Activated naive CD8-positive, alpha-beta T cell treated with anti-CD3 and anti-CD28 coated beads, Interleukin-2, amount 10 ng/mL, durations not matched to agents 7 days and 5 days (primary cell): Measurements from ENCODE around the gene SLC5A9. TPM values are rescaled to one million over a fixed set of nuclear protein-coding genes. Genes with fewer than 3 reads are reported as not detected.
"Not testable (repeated sequence)": the region's sequence is repeated elsewhere in the genome, so short reads cannot be mapped to it uniquely, and the experiment has no call there.

Experiments
- ATAC-seq: fragments of 150-1000 bp; cut with Tn5 transposase; one replicate; pipeline ENCODE4 v1.10.0; 2021; ENCODE audit warnings: low read depth, moderate library complexity
- POLR2A ChIA-PET: fragments of 350-600 bp; sonication (Branson Sonifier 250); formaldehyde crosslinking; loops from one replicate; lab custom pipeline; 2021; ENCODE audit warnings: antibody characterized with exemption; lab: Charles Lee
- DNase-seq: peaks from one replicate; pipeline ENCODE4 v3.0.0; 2021
- H3K27ac Mint-ChIP-seq: one replicate; pipeline ENCODE4 v1.8.0; 2022; ENCODE audit warnings: mild to moderate bottlenecking, mixed read lengths
- H3K27me3 Mint-ChIP-seq: one replicate; pipeline ENCODE4 v1.8.0; 2022; ENCODE audit warnings: mild to moderate bottlenecking, moderate library complexity, mixed read lengths
- H3K36me3 Mint-ChIP-seq: one replicate; pipeline ENCODE4 v1.8.0; 2021; ENCODE audit warnings: mild to moderate bottlenecking, mixed read lengths
- H3K4me1 Mint-ChIP-seq: one replicate; pipeline ENCODE4 v1.8.0; 2021; ENCODE audit warnings: mixed read lengths
- H3K4me3 Mint-ChIP-seq: one replicate; pipeline ENCODE4 v1.8.0; 2022; ENCODE audit warnings: mild to moderate bottlenecking, moderate library complexity, mixed read lengths
- H3K9me3 Mint-ChIP-seq: one replicate; pipeline ENCODE4 v1.8.0; 2021; ENCODE audit warnings: mixed read lengths
- total RNA-seq, 2 experiments: library from RNA; stranded (reverse); gene quantifications; one replicate each; pipeline ENCODE4 v1.2.3, GENCODE V29; 2021

SLC5A9 gene
- total RNA-seq, 2 experiments from 2014 or later: not detected

- no peak for ATAC-seq
- POLR2A ChIA-PET: no interaction called here
- DNase-seq: no peak
- Mint-ChIP-seq H3K4me1 (no peaks in the 10 kb centered on the region), H3K27me3 (peaks cover 5% of the 10 kb centered on the region), H3K9me3 (no peaks in the 10 kb centered on the region), H3K27ac (no peak overlapping the region), H3K36me3 (no peaks in the 10 kb centered on the region), H3K4me3 (no peak overlapping the region)
These were observed 44.1 kb downstream of the SLC5A9 start for GRCh38 chr1:48266576-48266975.

DNA sequence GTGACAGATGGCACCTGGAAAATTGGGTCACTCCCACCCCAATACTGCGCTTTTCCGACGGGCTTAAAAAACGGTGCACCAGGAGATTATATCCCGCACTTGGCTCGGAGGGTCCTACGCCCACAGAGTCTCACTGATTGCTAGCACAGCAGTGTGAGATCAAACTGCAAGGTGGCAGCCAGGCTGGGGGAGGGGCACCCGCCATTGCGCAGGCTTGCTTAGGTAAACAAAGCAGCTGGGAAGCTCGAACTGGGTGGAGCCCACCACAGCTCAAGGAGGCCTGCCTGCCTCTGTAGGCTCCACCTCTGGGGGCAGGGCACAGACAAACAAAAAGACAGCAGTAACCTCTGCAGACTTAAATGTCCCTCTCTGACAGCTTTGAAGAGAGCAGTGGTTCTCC, 54.9 kb downstream of the SLC5A9 start:
- H3K27me3 Mint-ChIP-seq, ATAC-seq, H3K36me3 Mint-ChIP-seq, H3K27ac Mint-ChIP-seq, POLR2A ChIA-PET, H3K9me3 Mint-ChIP-seq, H3K4me1 Mint-ChIP-seq, DNase-seq, H3K4me3 Mint-ChIP-seq: not testable (repeated sequence)

GRCh38 chr1:48282329-48282728, 59.8 kb downstream of the SLC5A9 start:
- DNase-seq, H3K4me1 Mint-ChIP-seq, H3K27me3 Mint-ChIP-seq, H3K9me3 Mint-ChIP-seq, H3K27ac Mint-ChIP-seq, H3K36me3 Mint-ChIP-seq, ATAC-seq, H3K4me3 Mint-ChIP-seq, POLR2A ChIA-PET: not testable (repeated sequence)

DNA sequence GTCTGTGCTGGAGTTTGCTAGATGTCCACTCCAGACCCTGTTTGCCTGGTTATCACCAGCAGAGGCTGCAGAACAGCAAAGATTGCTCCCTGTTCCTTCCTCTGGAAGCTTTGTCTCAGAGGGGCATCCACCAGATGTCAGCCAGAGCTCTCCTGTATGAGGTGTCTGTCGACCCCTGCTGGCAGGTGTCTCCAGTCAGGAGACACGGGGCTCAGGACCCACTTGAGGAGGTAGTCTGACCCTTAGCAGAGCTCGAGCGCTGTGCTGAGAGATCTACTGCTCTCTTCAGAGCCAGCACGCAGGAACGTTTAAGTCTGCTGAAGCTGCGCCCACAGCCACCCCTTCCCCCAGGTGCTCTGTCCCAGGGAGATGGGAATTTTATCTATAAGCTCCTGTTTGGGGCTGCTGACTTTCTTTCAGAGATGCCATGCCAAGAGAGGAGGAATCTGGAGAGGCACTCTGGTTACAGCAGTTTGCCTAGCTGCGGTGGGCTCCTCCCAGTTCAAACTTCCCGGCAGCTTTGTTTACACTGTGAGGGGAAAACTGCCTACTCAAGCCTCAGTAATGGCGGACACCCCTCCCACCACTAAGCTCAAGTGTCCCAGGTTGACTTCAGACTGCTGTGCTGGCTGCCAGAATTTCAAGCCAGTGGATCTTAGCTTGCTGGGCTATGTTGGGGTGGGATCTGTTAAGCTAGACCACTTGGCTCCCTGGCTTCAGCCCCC, 62.3 kb downstream of the SLC5A9 start:
- H3K27ac Mint-ChIP-seq, H3K4me1 Mint-ChIP-seq, H3K9me3 Mint-ChIP-seq, H3K36me3 Mint-ChIP-seq, H3K27me3 Mint-ChIP-seq, DNase-seq, H3K4me3 Mint-ChIP-seq, POLR2A ChIA-PET, ATAC-seq: not testable (repeated sequence)

DNA sequence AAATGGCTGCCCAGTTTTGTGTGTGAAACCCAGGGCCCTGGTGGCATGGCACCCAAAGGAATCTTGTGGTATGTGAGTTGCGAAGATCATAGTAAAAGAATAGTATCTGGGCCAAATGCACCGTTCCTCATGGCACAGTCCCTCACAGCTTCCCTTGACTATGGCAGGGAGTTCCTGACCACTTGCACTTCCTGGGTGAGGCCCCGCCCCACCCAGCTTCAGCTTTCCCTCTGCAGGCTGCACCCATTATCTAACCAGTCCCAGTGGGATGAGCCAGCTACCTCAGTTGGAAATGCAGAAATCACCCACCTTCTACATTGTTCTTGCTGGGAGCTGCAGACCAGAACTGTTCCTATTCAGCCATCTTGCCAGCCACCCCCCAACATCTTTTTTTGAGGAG, 63.0 kb downstream of the SLC5A9 start:
- Mint-ChIP-seq H3K36me3 (no peaks in the 10 kb centered on the region), H3K9me3 (peaks cover 2% of the 10 kb centered on the region), H3K27ac (no peak overlapping the region), H3K4me3 (no peak overlapping the region), H3K4me1 (no peaks in the 10 kb centered on the region), H3K27me3 (no peaks in the 10 kb centered on the region)
- ATAC-seq: no peak
- no peak for DNase-seq
- POLR2A ChIA-PET: no interaction called here

GRCh38 chr1:48291421-48291820, 68.9 kb downstream of the SLC5A9 start:
- no peak for DNase-seq
- H3K36me3 Mint-ChIP-seq: no peaks in the 10 kb centered on the region

DNA sequence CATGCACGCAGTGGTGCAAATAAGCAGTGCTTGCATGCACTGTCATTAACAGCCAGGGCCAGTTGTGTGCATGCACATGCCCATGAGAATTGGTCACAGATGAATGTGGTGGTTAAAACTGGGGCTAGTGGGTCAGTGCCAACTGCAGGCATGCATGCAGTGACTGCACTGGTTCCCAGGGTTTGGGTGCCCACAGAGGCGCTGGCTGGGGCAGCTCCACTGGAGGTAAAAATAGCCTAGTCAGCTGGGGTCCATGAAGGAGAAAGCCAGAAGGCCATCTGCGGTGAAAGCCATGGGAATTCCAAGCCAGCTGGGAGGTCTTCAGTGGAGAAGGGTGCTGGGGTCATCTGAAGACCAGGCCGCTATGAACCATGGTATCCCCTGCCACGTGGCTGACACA, 70.2 kb downstream of the SLC5A9 start:
- no peak for ATAC-seq
- Mint-ChIP-seq H3K36me3 (no peaks in the 10 kb centered on the region), H3K27me3 (peaks cover 2% of the 10 kb centered on the region), H3K4me3 (no peak overlapping the region), H3K4me1 (no peaks in the 10 kb centered on the region), H3K9me3 (no peaks in the 10 kb centered on the region), H3K27ac (no peak overlapping the region)
- DNase-seq: no peak
- POLR2A ChIA-PET: no interaction called here

More at GRCh38 chr1:48291421-48291820, 68.9 kb downstream of the SLC5A9 start:
- no peaks in the 10 kb centered on the region for H3K9me3 Mint-ChIP-seq
- no peak overlapping the region for H3K4me3 Mint-ChIP-seq
- no peak overlapping the region for H3K27ac Mint-ChIP-seq
- no peaks in the 10 kb centered on the region for H3K4me1 Mint-ChIP-seq
- H3K27me3 Mint-ChIP-seq: peaks cover 2% of the 10 kb centered on the region
- ATAC-seq: no peak
- POLR2A ChIA-PET: no interaction called here

GRCh38 chr1:48294094-48294493, 71.6 kb downstream of the SLC5A9 start:
- H3K4me1 Mint-ChIP-seq, DNase-seq, H3K4me3 Mint-ChIP-seq, ATAC-seq, H3K27ac Mint-ChIP-seq, H3K27me3 Mint-ChIP-seq, POLR2A ChIA-PET, H3K36me3 Mint-ChIP-seq, H3K9me3 Mint-ChIP-seq: not testable (repeated sequence)

DNA sequence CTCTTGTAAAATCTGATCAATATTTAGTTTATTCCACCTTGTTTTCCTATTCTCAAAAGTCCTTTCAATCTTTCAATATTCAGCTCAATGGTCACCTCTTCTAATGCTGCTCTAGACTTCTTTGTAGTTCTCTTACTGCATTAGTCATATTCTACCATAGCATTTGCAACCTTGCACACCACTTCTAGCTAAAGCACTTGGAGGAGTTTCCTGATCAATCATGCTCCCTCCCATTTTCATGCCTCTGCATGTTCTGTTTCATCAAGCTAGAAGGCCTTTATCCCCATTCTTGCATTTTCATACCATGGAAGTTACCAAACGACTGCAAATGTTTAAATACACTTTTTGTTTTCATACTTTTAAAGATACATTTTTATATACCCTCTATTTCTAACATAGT, 72.1 kb downstream of the SLC5A9 start:
- Mint-ChIP-seq H3K4me1 (no peaks in the 10 kb centered on the region), H3K27ac (no peak overlapping the region), H3K27me3 (peaks cover 2% of the 10 kb centered on the region), H3K4me3 (no peak overlapping the region), H3K9me3 (no peaks in the 10 kb centered on the region), H3K36me3 (no peaks in the 10 kb centered on the region)
- DNase-seq: no peak
- ATAC-seq: no peak
- POLR2A ChIA-PET: no interaction called here

Other genes with a start within 250 kb of the SLC5A9 start
- not detected for gene TRABD2B, start 225.3 kb upstream of the SLC5A9 start, total RNA-seq
- 1 to 10 TPM in 1 of 2 experiments, under 1 TPM in 1; 0.83 to 1.9 TPM for gene SPATA6, start 249.5 kb downstream of the SLC5A9 start, total RNA-seq